Astrocyte of the cerebellum (primary cell): Measurements from ENCODE around the gene HS3ST6.
"Not testable (repeated sequence)": the region's sequence is repeated elsewhere in the genome, so short reads cannot be mapped to it uniquely, and the experiment has no call there.

Experiments
- DNase-seq: peaks from one replicate; pipeline ENCODE4 v3.0.0-alpha.2; 2011; ENCODE audit warnings: low read depth
- H3K4me3 ChIP-seq: 2 replicates; pipeline ENCODE4 v1.5.1; 2011; ENCODE audit warnings: mild to moderate bottlenecking, low read depth, low read length, moderate library complexity
- CTCF ChIP-seq: IDR thresholded peaks from 2 replicates; pipeline ENCODE4 v1.5.1; 2012; ENCODE audit warnings: low read length, low read depth, moderate library complexity, mild to moderate bottlenecking; ENCODE audit errors: missing control alignments
- in situ Hi-C: cut with HindIII; loops from 2 replicates; pipeline ENCODE4 v1.10.0; 2017; ENCODE audit warnings: low sequenced_read_pairs

Gene HS3ST6

GRCh38 chr16:1920727-1921171, 2.5 kb upstream of the HS3ST6 start:
- in situ Hi-C loops = no loop called here

GRCh38 chr16:1920122-1920521, 1.9 kb upstream of the HS3ST6 start:
- H3K4me3 ChIP-seq, DNase-seq, in situ Hi-C loops: not testable (repeated sequence)

More at GRCh38 chr16:1920727-1921171, 2.5 kb upstream of the HS3ST6 start:
- no peak overlapping the region for H3K4me3 ChIP-seq
- TF ChIP-seq CTCF = no peak
- DNase-seq = no peak

GRCh38 chr16:1919327-1919998, 1.2 kb upstream of the HS3ST6 start:
- no peak for DNase-seq
- H3K4me3 ChIP-seq = no peak overlapping the region
- in situ Hi-C loops = no loop called here
- no peak for TF ChIP-seq CTCF

GRCh38 chr16:1917665-1918350, 407 bp downstream of the HS3ST6 start:
- no peak for DNase-seq
- no peak overlapping the region for H3K4me3 ChIP-seq
- in situ Hi-C loops = no loop called here
- no peak for TF ChIP-seq CTCF

- no peak overlapping the region for H3K4me3 ChIP-seq
- no peak for TF ChIP-seq CTCF
- DNase-seq = no peak
- in situ Hi-C loops = no loop called here
Observed at GRCh38 chr16:1917056-1917664, 1.1 kb downstream of the HS3ST6 start.

GRCh38 chr16:1916640-1916990, 1.6 kb downstream of the HS3ST6 start:
- no peak for DNase-seq
- no peak for TF ChIP-seq CTCF
- no peak overlapping the region for H3K4me3 ChIP-seq
- in situ Hi-C loops = no loop called here
